ENCODE results near the gene KLF16.
"Not testable (repeated sequence)": the region's sequence is repeated elsewhere in the genome, so short reads cannot be mapped to it uniquely, and the experiment has no call there.

The KLF16 gene

GRCh38 chr19:1884719-1885334, 21.4 kb upstream of the KLF16 start:
- in situ Hi-C loops (cut with MboI; ENCODE audit: low sequenced_read_pairs): no loop called here

- in situ Hi-C loops (cut with MboI; ENCODE audit: low sequenced_read_pairs): no loop called here
Measured at GRCh38 chr19:1884291-1884718, 20.9 kb upstream of the KLF16 start.

- in situ Hi-C loops (cut with MboI; ENCODE audit: low sequenced_read_pairs): no loop called here
Measured at GRCh38 chr19:1883784-1884183, 20.4 kb upstream of the KLF16 start.

DNA sequence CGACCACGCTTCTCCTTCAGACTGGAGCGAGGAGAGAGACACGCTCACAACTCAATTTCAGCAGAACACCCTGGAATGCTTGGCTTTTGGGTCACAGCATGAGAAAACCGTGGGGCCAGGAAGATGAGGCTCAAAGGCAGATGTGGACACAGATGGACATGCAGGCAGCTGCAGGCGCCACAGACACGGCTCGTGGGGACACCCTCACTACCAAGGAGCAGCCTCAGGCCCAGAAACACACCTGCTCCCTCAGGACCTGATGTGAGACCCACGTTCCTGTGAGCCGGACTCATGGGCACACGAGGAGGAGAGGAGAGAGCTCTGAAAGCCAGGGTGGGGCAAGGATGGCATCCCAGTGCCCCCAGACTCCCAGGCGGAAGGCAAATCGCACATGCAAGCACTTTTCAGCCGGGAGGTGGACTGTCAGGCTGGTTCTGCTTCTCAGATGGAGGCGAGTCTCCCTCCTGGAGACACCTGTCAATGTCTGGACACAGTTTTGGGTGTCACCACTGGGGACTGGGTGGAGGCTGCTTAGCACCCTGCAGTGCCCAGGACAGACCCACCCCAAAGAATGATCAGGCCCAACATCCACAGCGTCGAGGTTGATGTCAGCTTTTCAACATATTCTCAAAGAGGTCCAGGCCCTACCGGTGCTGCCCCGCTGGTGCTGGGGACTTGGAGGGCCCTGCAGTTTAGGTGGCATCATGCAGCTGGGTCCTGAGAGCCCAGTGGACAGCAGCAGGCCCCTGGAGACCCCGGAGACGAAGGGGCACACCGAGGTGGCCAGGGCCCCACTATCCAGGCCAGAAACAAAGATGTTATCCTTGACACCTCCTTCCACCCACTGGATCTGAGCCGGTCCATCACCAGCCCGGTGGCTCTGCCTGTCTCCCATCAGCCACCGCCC, 19.7 kb upstream of the KLF16 start:
- in situ Hi-C loops (cut with MboI; ENCODE audit: low sequenced_read_pairs): no loop called here

- in situ Hi-C loops (cut with MboI; ENCODE audit: low sequenced_read_pairs): no loop called here
Measured at GRCh38 chr19:1882089-1882785, 18.9 kb upstream of the KLF16 start.

DNA sequence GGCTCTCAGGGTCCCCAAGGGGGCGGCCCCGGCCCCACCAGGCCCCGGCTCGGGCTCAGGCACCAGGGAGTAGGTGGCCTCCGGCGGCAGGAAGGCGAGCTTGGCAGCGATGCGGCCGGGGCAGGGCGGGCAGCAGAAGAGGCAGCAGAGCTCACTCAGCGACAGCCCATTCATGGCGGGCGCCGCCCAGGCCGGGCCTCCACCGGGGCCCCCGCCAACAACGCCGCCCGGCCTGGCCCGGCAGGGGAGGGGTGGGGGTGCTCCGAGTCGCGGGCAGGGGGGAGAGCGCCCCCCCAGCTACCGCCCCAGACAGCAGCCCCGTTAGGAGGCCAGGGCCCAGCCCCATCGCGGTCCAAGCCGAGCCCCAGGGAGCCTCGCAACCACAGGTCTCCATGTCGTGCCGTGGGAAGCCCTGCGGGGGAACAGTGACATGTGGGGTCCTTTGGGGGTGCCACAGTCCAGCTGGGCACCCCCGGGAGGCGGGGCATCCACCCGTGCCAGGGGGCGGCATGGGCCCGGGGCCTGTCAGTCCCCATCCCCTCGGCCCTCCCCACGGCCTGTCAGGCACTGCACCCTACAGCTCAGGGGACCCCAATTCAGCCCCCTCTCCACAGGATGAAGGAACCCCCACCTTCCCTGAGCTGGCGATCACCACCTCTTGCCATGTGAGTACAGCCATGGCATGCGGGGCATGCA, 18.2 kb upstream of the KLF16 start:
- in situ Hi-C loops (cut with MboI; ENCODE audit: low sequenced_read_pairs): not testable (repeated sequence)

DNA sequence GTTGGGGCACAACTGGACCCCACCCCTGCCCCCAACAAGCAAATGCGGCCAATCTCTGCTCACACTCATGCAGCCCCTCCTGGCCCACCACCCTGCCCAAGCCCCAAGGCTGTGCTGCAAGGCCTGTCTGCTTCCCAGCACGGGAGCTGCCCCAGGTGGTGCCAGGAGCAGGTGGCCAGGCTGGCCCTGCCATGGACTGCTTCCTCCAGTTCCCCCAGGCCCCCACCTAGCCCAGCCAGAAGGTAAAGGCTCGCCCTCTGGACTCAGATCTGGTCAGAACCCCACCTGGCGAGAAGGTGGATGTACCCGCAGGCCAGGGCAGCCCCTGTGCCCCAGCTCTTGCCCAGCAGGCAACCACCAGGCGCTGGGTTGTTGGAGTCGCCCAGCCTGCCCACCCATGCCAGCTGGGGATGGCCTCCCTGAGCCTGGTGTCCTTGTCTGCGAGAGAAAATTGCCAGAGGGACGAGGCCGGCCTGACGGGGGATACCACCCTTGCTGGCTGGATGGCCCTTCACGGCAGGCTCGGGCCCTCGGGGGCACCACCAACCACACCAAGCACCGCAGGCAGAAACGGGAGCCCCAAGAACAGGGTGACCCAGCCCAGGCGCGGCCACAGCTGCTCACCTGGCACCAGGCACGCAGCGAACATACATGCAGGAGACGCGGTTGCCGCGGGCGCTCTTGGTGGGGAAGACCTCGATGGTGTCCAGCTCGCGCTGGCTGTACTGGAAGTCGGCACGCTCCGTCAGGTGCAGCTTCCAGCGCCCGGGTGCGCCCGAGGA, 17.4 kb upstream of the KLF16 start:
- in situ Hi-C loops (cut with MboI; ENCODE audit: low sequenced_read_pairs): no loop called here

GRCh38 chr19:1879982-1880381, 16.6 kb upstream of the KLF16 start:
- in situ Hi-C loops (cut with MboI; ENCODE audit: low sequenced_read_pairs): not testable (repeated sequence)

GRCh38 chr19:1878583-1878982, 15.2 kb upstream of the KLF16 start:
- in situ Hi-C loops (cut with MboI; ENCODE audit: low sequenced_read_pairs): not testable (repeated sequence)

DNA sequence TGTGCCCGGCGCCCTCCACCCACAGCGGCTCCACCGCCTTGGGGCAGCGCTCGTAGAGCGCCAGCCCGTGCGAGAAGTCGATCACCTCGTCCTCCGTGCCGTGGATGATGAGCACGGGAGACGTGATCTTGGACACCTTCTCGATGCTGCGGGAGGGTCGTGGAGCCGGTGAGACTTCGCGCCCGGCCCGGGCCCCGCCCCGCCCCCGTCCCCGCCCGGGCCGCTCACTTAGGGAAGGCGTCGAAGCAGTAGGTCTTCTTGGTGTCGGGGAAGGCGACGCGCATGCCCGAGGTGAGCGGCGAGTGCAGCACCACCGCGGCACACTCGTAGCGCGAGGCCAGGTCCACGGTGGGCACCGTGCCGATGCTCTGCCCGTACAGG, 13.9 kb upstream of the KLF16 start:
- in situ Hi-C loops (cut with MboI; ENCODE audit: low sequenced_read_pairs): not testable (repeated sequence)

DNA sequence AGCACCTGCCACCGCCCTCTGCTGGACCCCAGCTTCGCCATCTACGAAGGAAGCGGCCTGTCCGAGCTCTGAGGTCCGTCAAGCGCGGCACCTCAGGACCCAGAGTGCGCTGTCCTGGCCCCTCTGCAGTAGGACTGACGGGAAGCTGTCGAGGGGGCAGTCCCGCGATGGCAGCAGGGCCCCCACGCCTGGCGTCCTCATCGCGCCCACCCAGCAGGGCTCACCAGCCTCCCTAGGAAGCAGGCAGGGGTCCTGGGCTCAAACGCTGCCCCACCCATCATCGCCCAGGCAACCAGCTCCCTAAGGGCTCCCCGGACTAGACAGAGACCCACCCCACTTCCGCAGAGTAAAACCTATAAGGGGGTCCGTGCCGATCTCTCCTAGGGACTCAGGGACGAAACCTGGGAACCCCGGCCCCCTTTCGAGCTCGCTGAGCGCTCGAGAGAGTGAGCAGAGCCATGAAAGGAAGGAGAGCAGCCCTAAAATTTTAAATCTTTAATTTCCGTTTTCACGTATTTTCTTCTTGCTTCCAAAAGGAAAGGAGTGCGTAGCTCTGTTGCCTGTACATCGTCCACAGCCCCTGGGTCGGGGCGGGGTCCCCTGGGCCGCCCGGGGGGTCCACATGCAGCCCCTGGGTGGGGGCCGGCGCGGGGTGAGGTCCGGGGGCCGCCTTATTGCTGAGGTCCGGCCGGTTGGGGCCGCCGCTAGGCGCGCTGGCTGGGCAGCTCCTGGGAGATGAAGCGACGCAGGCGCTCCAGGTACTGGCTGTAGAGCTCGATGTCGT, 13.3 kb upstream of the KLF16 start:
- in situ Hi-C loops (cut with MboI; ENCODE audit: low sequenced_read_pairs): not testable (repeated sequence)

- in situ Hi-C loops (cut with MboI; ENCODE audit: low sequenced_read_pairs): no loop called here
Measured at GRCh38 chr19:1875646-1876495, 12.5 kb upstream of the KLF16 start.

- in situ Hi-C loops (cut with MboI; ENCODE audit: low sequenced_read_pairs): not testable (repeated sequence)
Measured at GRCh38 chr19:1875265-1875645, 11.9 kb upstream of the KLF16 start.

DNA sequence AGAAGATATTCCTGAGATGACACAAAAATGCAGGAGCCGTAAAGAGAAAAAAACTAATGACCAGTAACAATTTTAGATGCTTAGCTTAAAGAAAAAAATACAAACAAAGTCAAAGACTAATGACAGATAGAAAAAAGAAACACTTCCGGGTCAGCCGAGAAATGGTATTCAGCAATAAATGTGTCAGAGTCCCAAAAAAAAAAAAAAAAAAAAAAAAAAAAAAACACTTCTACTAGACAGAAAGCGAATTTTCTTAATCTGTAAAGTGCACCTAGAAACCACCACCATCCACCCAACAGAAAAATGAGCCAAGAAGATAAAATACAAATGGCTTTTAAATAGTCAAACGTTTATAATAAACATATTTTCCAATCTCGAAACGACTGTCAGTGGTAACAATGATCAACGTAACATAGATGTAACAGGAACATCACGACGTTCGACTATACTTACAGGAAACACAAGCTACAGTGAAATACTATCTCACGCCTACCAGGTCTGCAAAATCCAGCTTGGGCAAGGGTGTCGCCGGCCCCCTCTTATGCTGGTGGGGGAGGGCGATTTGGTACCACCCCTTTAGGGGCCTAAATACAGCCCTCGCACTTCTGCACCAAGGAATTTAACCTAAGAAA, 11.3 kb upstream of the KLF16 start:
- in situ Hi-C loops (cut with MboI; ENCODE audit: low sequenced_read_pairs): no loop called here

DNA sequence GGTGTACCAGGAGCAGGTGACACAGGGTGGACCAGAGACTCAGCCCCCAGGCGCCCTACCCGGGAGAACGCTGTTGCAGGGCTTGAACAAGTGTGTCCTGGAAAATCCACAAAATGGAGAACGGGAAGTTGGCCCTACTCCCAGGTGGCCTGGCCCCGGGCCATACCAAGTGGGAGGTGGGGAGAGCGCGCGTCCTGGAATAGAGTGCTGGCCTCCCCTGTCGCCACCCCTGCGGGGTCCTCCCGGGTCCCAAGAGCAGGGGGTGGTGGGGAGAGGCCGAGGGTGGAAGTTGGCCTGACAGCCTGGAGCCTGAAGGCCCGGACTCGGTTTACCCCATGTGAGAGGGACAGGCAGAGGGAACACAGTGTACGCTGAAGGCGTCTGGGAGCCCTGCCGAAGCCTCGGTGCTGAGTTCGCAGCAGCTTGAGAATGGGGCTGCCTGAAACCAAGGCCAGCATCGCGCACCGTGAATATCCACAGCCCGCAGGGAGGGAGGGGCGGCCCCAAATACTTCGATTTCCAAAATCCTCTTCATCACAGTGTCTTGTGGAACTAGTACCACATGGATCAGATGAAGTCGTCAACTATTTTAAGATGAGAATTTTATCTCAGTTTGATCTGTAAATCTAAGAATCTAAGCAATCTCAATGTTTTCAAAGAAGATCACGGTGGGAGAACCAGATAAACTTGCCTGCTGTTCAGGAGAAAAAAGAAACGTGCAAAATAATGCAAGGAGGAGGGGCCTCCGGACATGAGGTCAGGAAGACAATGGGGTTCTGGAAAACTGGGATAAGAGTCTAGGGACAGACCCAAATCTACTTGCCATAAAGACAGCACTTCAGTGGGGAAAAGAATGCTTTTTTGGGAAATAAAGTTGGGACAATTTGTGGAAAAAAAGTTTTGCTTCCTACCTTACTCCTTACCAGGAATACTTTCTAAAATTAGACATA, 10.4 kb upstream of the KLF16 start:
- in situ Hi-C loops (cut with MboI; ENCODE audit: low sequenced_read_pairs): no loop called here

- in situ Hi-C loops (cut with MboI; ENCODE audit: low sequenced_read_pairs): no loop called here
Measured at GRCh38 chr19:1872807-1873523, 9.6 kb upstream of the KLF16 start.

DNA sequence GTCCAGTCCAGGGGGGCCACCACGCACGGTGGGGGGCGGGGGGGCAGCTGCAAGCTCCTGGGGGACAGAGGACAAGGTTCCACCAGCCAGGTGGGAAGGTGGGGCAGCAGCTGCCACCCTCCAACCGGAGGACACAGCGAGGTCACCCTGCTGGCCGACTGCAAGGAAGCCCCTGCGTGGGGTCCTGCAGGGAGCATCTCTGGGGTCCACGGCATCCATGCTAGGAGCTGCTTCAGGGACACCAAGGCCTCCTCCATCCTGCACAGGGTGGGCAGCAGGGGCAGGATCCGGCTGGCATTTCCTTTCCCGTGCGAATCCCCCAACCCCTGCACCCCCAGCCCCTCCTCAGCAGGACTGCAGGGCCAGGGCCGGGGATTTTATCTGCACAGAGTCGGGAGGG, 8.3 kb upstream of the KLF16 start:
- in situ Hi-C loops (cut with MboI; ENCODE audit: low sequenced_read_pairs): no loop called here

Data from hTERT RPE-1 (cell line).